ENCODE data around the gene MDM2.
"Not testable (repeated sequence)": the region's sequence is repeated elsewhere in the genome, so short reads cannot be mapped to it uniquely, and the experiment has no call there.

Gene MDM2

DNA sequence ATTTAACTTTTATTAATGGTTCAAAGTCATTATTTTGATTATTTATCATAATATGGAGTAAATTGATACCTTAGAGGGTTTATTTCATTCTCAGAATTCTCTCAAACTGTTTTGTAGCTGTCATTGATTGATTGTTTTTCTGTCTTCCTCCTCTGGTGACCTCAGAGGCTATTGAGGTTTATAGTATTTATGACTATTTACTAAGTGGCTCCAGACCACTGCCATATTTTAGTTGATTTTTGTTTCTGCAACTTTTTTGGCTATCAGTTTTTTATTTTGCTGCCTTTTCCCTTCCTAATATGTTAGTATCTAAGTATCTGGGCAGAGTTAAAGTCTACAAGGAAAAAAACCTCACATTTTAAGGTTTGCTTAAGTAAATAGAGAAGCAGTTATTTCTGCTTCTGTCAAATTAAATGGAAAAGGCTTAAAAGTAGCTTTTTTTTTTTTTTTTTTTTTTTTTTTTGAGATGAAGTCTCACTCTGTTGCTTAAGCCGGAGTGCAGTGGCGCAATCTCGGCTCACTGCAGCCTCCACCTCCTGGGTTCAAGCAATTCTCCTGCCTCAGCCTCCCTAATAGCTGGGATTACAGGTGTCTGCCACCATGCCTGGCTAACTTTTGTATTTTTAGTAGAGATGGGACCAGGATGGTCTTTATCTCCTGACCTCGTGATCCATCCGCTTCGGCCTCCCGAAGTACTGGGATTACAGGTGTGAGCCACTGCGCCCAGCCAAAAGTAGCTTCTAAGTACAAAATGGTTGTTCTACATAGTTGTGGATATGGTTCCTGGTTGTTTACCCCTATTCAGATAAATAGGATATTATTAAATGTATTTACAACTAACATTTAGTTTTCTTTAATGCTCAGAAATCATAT lies 8.2 kb downstream of the MDM2 start:
- no peak overlapping the region for H3K4me3 Mint-ChIP-seq

GRCh38 chr12:68819481-68819880 lies 11.5 kb downstream of the MDM2 start:
- peaks cover 37% of the 10 kb centered on the region for H3K4me1 Mint-ChIP-seq (ENCODE audit: low read depth)
- H3K27me3 Mint-ChIP-seq; H3K4me3 Mint-ChIP-seq; intact Hi-C loops (cut with micrococcal nuclease); H3K9me3 Mint-ChIP-seq: not testable (repeated sequence)
- H3K27ac Mint-ChIP-seq, result peak overlapping the region; percentile 56
- H3K36me3 Mint-ChIP-seq (ENCODE audit: low read depth), result peaks cover 76% of the 10 kb centered on the region

More for the DNA sequence above, 8.2 kb downstream of the MDM2 start:
- H3K36me3 Mint-ChIP-seq (ENCODE audit: low read depth), result peaks cover 77% of the 10 kb centered on the region
- H3K27me3 Mint-ChIP-seq, result no peaks in the 10 kb centered on the region
- intact Hi-C loops (cut with micrococcal nuclease), result no loop called here
- no peaks in the 10 kb centered on the region for H3K9me3 Mint-ChIP-seq
- H3K4me1 Mint-ChIP-seq (ENCODE audit: low read depth), result peaks cover 36% of the 10 kb centered on the region
- H3K27ac Mint-ChIP-seq, result no peak overlapping the region

GRCh38 chr12:68821357-68822188 lies 13.6 kb downstream of the MDM2 start:
- no peaks in the 10 kb centered on the region for H3K27me3 Mint-ChIP-seq
- no peaks in the 10 kb centered on the region for H3K9me3 Mint-ChIP-seq
- peaks cover 84% of the 10 kb centered on the region for H3K36me3 Mint-ChIP-seq (ENCODE audit: low read depth)
- H3K27ac Mint-ChIP-seq, result peak overlapping the region; percentile 22
- H3K4me3 Mint-ChIP-seq, result no peak overlapping the region
- intact Hi-C loops (cut with micrococcal nuclease), result no loop called here
- peaks cover 31% of the 10 kb centered on the region for H3K4me1 Mint-ChIP-seq (ENCODE audit: low read depth)

GRCh38 chr12:68823696-68824095 lies 15.7 kb downstream of the MDM2 start:
- Mint-ChIP-seq H3K4me1 (ENCODE audit: low read depth) (peaks cover 31% of the 10 kb centered on the region), H3K4me3 (no peak overlapping the region), H3K9me3 (no peaks in the 10 kb centered on the region), H3K36me3 (ENCODE audit: low read depth) (peaks cover 93% of the 10 kb centered on the region), H3K27ac (no peak overlapping the region), H3K27me3 (no peaks in the 10 kb centered on the region)
- intact Hi-C loops (cut with micrococcal nuclease), result no loop called here

GRCh38 chr12:68824131-68824530 lies 16.2 kb downstream of the MDM2 start:
- no peak overlapping the region for H3K4me3 Mint-ChIP-seq
- peaks cover 92% of the 10 kb centered on the region for H3K36me3 Mint-ChIP-seq (ENCODE audit: low read depth)

GRCh38 chr12:68824597-68825250 lies 16.7 kb downstream of the MDM2 start:
- intact Hi-C loops (cut with micrococcal nuclease), result no loop called here
- Mint-ChIP-seq H3K4me3 (no peak overlapping the region), H3K36me3 (ENCODE audit: low read depth) (peaks cover 91% of the 10 kb centered on the region), H3K9me3 (no peaks in the 10 kb centered on the region), H3K27ac (peak overlapping the region; percentile 43), H3K4me1 (ENCODE audit: low read depth) (peaks cover 26% of the 10 kb centered on the region), H3K27me3 (no peaks in the 10 kb centered on the region)

More at GRCh38 chr12:68824131-68824530, 16.2 kb downstream of the MDM2 start:
- intact Hi-C loops (cut with micrococcal nuclease), result no loop called here
- no peak overlapping the region for H3K27ac Mint-ChIP-seq
- peaks cover 31% of the 10 kb centered on the region for H3K4me1 Mint-ChIP-seq (ENCODE audit: low read depth)
- no peaks in the 10 kb centered on the region for H3K9me3 Mint-ChIP-seq
- H3K27me3 Mint-ChIP-seq, result no peaks in the 10 kb centered on the region

DNA sequence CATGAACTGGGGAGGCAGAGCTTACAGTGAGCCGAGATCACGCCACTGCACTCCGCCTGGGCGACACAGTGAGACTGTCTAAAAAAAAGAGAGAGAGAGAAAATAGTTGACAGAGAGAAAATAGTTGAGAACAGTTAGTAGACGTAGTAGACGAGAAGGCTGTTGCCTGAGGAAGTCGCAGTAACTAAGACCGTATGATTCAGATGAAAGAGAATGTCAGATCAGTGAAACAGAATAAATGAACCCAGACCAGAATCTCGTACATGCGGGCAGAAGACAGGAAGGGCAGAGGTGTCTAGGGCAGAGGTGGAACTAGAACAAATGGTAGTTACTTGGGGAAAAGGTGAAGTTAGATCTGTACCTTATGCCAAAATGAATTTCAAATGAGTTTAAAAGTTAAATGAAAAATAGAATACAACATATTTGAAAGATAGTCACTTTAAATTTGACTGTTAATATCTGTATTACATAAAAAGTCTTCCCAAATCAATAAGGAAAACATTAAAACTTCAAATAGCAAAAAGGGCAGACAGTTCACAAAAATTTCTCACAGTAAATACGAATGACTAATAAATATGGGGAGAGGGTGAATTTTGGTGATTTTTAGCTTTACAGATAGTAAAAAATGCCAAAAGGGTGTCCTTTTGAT lies 17.7 kb downstream of the MDM2 start:
- peaks cover 23% of the 10 kb centered on the region for H3K4me1 Mint-ChIP-seq (ENCODE audit: low read depth)
- intact Hi-C loops (cut with micrococcal nuclease), result no loop called here
- no peak overlapping the region for H3K27ac Mint-ChIP-seq
- H3K36me3 Mint-ChIP-seq (ENCODE audit: low read depth), result peaks cover 95% of the 10 kb centered on the region
- H3K4me3 Mint-ChIP-seq, result no peak overlapping the region
- H3K27me3 Mint-ChIP-seq, result no peaks in the 10 kb centered on the region
- H3K9me3 Mint-ChIP-seq, result no peaks in the 10 kb centered on the region

DNA sequence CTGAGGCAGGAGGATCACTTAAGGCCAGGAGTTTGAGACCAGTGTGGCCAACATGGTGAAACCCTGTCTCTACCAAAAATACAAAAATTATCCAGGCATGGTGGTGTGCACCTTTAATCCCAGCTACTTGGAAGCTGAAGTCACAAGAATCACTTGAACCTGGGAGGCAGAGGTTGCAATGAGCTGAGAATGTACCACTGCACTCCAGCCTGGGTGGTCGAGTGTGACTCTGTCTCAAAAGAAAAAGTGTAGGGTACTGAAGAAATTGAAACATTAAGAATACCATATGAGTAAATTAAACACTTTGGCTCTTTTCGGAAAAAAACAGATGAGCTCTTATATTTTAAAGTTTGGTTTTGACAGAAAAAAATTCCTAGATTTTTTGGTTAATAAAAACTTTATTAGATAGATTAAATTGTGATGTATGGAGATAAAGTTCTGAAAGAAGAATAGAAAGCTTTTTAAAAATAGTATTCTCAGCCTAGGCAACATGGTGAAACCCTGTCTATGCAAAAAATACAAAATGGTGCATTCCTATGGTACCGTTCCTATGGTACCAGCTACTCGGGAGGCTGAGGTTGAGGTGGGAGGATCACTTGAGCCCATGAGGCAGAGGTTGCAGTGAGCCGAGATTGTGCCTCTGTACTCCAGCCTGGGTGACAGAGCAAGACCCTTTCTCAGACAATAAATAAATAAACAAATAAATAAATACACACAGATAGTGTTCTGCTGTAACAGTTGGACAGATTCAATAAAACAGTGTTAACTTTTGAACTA lies 20.1 kb downstream of the MDM2 start:
- H3K4me1 Mint-ChIP-seq (ENCODE audit: low read depth), result peaks cover 10% of the 10 kb centered on the region
- no peaks in the 10 kb centered on the region for H3K9me3 Mint-ChIP-seq
- no peaks in the 10 kb centered on the region for H3K27me3 Mint-ChIP-seq
- H3K36me3 Mint-ChIP-seq (ENCODE audit: low read depth), result peaks cover 94% of the 10 kb centered on the region
- no peak overlapping the region for H3K27ac Mint-ChIP-seq
- no peak overlapping the region for H3K4me3 Mint-ChIP-seq
- intact Hi-C loops (cut with micrococcal nuclease), result no loop called here

- H3K9me3 Mint-ChIP-seq, result no peaks in the 10 kb centered on the region
- H3K36me3 Mint-ChIP-seq (ENCODE audit: low read depth), result peaks cover 91% of the 10 kb centered on the region
- peaks cover 6% of the 10 kb centered on the region for H3K4me1 Mint-ChIP-seq (ENCODE audit: low read depth)
- no peak overlapping the region for H3K4me3 Mint-ChIP-seq
- no peak overlapping the region for H3K27ac Mint-ChIP-seq
- intact Hi-C loops (cut with micrococcal nuclease), result no loop called here
- H3K27me3 Mint-ChIP-seq, result no peaks in the 10 kb centered on the region
Observed at GRCh38 chr12:68828672-68829068, 20.7 kb downstream of the MDM2 start.

GRCh38 chr12:68831272-68831671 lies 23.3 kb downstream of the MDM2 start:
- Mint-ChIP-seq H3K36me3 (ENCODE audit: low read depth) (peaks cover 87% of the 10 kb centered on the region), H3K9me3 (no peaks in the 10 kb centered on the region), H3K4me3 (no peak overlapping the region), H3K27ac (no peak overlapping the region), H3K4me1 (ENCODE audit: low read depth) (peaks cover 7% of the 10 kb centered on the region), H3K27me3 (no peaks in the 10 kb centered on the region)
- intact Hi-C loops (cut with micrococcal nuclease), result loop anchor here (10.0 kb wide), 1 partner anchor 764 kb away; no protein-coding TSS in a partner anchor

- no peak overlapping the region for H3K4me3 Mint-ChIP-seq
- no peaks in the 10 kb centered on the region for H3K9me3 Mint-ChIP-seq
- peaks cover 7% of the 10 kb centered on the region for H3K4me1 Mint-ChIP-seq (ENCODE audit: low read depth)
- peaks cover 88% of the 10 kb centered on the region for H3K36me3 Mint-ChIP-seq (ENCODE audit: low read depth)
- H3K27ac Mint-ChIP-seq, result no peak overlapping the region
- intact Hi-C loops (cut with micrococcal nuclease), result loop anchor here (10.0 kb wide), 1 partner anchor 763 kb away; no protein-coding TSS in a partner anchor
- no peaks in the 10 kb centered on the region for H3K27me3 Mint-ChIP-seq
Observed at GRCh38 chr12:68831751-68832503, 23.9 kb downstream of the MDM2 start.

- H3K4me1 Mint-ChIP-seq (ENCODE audit: low read depth), result peaks cover 7% of the 10 kb centered on the region
- H3K36me3 Mint-ChIP-seq (ENCODE audit: low read depth), result peaks cover 88% of the 10 kb centered on the region
- no peak overlapping the region for H3K27ac Mint-ChIP-seq
- intact Hi-C loops (cut with micrococcal nuclease), result loop anchor here (10.0 kb wide), 1 partner anchor 762 kb away; no protein-coding TSS in a partner anchor
- H3K27me3 Mint-ChIP-seq, result no peaks in the 10 kb centered on the region
- H3K9me3 Mint-ChIP-seq, result no peaks in the 10 kb centered on the region
- no peak overlapping the region for H3K4me3 Mint-ChIP-seq
Observed at GRCh38 chr12:68832504-68832867, 24.5 kb downstream of the MDM2 start.

All from dendritic cell treated with granulocyte-macrophage colony-stimulating factor and Interleukin-4, amounts not matched to agents 40 ng/mL and 50 ng/mL, for 4 days (primary cell).